Superior temporal gyrus (tissue), 1 donor: Measurements from ENCODE around the gene TFR2.
A peak's percentile ranks its signal among the peaks of the same experiment; 100 is the strongest.
"Not testable (repeated sequence)": the region's sequence is repeated elsewhere in the genome, so short reads cannot be mapped to it uniquely, and the experiment has no call there.

Experiments
- DNase-seq: peaks from one replicate; pipeline ENCODE4 v3.0.0-alpha.2; 2016; ENCODE audit errors: extremely low spot score

The TFR2 gene

DNA sequence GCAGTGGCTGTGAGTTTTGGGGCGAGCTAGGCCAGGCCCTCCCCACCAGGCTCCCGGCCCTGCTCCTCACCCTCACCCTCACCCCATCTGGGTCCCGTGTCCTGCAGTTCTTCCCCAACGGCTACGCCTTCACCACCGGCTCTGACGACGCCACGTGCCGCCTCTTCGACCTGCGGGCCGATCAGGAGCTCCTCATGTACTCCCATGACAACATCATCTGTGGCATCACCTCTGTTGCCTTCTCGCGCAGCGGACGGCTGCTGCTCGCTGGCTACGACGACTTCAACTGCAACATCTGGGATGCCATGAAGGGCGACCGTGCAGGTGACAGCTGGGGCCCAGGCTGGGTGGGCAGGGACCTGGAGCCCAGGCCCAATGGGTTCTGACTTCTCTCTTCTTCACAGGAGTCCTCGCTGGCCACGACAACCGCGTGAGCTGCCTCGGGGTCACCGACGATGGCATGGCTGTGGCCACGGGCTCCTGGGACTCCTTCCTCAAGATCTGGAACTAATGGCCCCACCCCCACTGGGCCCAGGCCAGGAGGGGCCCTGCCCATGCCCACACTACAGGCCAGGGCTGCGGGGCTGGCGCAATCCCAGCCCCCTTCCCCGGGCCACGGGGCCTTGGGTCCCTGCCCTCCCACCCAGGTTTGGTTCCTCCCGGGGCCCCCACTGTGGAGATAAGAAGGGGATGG, 37.1 kb upstream of the TFR2 start:
- no peak for DNase-seq

DNA sequence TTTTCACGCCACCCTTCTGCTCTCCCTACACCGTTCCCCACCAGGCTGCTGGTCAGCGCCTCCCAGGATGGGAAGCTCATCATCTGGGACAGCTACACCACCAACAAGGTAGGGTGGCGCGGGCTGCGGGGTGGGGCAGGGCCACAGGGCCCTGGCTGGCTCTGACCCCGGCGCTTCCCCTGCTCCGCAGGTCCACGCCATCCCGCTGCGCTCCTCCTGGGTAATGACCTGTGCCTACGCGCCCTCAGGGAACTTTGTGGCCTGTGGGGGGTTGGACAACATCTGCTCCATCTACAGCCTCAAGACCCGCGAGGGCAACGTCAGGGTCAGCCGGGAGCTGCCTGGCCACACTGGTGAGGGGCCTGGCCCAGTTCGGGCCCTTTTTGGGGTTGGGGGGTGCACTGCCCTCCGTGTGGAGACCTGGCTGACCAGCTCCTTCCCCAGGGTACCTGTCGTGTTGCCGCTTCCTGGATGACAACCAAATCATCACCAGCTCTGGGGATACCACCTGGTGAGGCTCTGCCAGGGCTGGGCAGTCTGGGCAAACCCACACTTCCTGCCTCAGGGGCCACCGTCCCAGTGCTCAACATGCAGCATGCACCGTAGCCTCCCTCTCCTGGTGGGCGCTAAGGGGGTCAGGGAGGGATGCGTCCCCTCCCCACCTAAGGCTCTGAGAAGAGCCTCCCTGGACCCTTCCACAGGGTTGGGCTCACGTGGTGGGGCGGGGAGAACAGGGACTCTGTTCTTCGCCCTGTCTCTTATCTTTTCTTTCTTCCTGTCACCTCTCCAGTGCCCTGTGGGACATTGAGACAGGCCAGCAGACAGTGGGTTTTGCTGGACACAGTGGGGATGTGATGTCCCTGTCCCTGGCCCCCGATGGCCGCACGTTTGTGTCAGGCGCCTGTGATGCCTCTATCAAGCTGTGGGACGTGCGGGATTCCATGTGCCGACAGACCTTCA, 36.2 kb upstream of the TFR2 start:
- no peak for DNase-seq

DNA sequence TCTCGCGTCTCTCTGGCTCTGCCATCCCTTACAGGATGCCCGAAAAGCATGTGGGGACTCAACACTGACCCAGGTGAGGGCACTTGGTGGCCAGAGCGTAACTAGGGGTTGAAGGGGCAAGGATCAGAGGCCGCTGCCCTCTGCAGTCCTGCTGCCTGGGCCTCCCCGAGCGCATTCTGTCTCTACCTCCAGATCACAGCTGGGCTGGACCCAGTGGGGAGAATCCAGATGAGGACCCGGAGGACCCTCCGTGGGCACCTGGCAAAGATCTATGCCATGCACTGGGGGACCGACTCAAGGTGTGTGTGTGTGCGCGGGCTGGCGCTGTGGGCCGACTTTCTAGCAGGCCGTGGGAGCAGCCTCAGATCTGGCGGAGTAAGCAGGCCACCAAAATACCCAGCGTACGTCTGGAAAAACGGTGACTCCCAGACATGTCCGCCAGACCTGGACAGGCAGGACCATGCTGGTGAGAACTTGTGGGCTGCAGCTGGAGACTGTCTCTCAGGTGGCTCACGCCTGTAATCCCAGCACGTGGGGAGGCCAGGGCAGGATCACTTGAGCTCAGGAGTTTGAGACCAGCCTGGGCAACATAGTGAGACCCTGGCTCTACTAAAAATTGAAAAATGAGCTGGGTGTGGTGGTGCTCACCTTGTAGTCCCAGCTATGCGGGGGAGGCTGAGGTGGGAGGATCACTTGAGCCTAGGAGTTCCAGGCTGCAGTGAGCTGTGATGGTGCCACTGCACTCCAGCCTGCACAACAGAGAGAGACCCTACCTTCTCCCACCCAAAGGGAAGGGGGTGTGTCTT, 35.4 kb upstream of the TFR2 start:
- no peak for DNase-seq

DNA sequence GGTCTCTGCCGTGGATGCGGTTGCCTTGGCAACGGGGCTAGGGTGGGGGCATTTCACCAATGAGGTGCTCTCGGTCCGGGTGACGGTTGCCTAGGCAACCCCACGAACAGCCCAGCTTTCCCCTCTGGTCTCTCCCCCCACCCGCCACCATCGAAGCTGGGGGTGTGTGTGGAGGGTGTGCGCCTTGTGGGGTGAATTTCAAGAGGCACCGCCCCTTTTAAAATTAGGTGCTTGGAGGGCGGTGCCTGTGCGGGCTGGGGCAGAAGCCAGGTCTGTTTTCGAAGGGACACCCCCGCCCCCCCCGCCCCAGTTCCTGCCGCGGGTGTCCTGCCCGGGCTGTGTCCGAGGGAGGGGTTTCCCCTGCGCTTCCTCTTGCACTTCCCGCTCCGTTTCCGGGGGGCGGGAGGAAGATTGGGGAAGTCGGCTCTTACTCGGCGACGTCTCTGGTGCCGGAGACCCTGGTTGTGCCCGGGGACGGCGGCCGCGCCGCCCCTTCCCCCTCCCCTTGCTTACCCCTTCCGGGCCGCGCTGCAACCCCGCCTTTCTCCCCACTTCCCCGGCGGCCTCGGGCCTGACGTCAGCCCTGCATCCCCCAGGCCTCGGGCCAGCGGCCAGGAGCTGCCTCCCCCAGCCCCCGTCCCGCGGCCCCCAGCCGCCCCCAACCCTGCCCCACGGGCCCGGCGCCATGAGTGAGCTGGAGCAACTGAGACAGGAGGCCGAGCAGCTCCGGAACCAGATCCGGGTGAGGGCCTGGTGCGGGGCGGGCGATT, 34.4 kb upstream of the TFR2 start:
- peak; percentile 67 for DNase-seq

DNA sequence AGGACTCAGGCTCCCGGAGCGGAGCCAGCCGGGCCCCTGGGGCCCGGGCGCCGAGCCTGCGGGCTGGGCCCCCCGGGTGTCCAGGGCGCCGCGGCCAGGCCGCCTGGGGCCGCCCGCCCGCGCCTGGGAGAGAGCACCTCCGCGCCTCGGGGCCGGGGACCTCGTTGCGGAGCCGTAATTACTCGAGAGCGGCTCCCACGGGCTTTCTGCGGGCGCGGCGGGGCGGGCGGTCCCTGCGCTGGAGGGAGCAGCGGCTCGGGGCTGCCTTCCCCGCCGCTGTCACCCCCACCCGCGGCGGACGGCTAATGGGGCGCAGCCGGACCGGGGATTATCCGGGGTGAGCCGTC, 33.7 kb upstream of the TFR2 start:
- no peak for DNase-seq

DNA sequence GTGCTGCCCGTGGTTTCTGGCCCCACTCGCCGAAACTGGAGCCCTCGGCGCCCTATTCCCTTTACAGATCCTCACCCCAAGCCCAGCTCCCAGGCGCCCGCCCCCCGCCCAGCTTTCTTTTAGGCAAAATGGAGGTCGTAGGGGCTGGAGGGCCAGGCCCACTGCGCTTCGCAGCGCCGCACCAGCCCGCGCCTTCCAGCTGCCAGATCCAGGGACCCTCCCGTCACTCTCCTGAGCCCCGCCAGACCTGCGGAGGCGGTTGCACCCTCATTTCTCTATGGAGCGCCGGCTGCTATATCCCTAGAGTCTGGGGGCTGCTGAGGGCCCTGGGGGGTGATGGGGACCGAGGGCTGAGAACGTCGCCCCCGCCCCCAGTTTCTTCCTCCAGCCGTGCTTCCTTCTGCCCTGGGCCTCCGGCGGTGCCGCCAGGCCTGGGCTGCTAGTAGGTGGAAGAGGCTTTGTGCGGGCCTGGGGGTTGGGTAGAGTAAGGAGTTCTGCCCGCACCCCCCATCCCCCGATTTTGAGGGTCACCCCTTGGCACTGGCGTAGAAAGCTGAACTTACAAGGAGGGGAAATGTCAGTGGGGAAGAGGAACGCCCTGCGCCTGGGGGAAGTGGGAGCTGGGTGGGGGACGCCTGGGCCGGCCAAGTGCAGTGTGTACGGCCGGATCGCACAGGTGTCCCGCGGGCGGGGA, 33.2 kb upstream of the TFR2 start:
- no peak for DNase-seq

GRCh38 chr7:100673942-100674410, 32.6 kb upstream of the TFR2 start:
- DNase-seq: no peak

- DNase-seq: peak; percentile 98
Observed at GRCh38 chr7:100673302-100673941, 32.1 kb upstream of the TFR2 start, which contains the start of gene GNB2. Gene GNB2, plus strand, starts transcription at chr7:100673740. Its CDS starts 2,526 bp downstream, at chr7:100676266.

GRCh38 chr7:100671353-100672327, 30.3 kb upstream of the TFR2 start:
- no peak for DNase-seq

- DNase-seq: no peak
Observed at GRCh38 chr7:100670074-100670473, 28.7 kb upstream of the TFR2 start.

DNA sequence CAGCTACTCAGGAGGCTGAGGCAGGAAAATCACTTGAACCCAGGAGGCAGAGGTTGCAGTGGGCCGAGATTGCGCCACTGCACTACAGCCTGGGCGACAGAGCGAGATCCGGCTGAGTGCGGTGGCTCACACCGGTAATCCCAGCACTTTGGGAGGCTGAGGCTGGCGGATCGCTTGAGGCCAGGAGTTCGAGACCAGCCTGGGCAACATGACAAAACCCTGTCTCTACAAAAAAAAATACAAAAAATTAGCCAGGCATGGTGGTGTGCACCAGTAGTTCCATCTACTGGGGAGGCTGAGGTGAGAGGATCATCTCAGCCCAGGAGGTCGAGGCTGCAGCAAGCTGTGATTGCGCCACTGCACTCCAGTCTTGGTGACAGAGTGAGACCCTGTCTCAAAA, 27.8 kb upstream of the TFR2 start:
- not testable (repeated sequence) for DNase-seq

- no peak for DNase-seq
Observed at GRCh38 chr7:100668069-100668449, 26.7 kb upstream of the TFR2 start.

- DNase-seq: no peak
Observed at GRCh38 chr7:100667331-100668068, 26.1 kb upstream of the TFR2 start.

DNA sequence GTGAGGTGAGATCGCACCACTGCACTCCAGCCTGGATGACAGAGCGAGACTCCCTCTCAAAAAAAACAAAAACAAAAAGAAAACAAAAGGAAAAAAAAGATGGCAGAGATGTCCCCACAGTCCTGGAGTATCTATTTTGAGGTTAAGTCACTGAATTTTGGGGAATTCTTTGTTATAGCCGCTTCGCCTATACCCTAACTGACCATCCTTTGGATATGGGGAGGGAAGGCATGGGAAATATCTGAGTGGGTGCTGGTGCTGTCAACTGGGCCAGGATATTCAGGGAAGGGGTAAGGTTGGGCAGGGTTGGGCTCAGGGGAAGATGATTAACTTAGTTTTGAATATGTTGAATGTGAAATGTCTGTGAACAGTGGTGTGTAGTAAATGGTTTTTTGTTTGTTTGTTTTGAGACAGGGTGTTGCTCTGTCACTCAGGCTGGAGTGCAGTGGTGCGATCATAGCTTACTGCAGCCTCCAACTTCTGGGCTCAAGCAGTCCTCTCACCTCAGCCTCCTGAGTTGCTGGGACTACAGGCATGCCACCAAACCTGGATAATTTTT, 23.9 kb upstream of the TFR2 start:
- DNase-seq: no peak

DNA sequence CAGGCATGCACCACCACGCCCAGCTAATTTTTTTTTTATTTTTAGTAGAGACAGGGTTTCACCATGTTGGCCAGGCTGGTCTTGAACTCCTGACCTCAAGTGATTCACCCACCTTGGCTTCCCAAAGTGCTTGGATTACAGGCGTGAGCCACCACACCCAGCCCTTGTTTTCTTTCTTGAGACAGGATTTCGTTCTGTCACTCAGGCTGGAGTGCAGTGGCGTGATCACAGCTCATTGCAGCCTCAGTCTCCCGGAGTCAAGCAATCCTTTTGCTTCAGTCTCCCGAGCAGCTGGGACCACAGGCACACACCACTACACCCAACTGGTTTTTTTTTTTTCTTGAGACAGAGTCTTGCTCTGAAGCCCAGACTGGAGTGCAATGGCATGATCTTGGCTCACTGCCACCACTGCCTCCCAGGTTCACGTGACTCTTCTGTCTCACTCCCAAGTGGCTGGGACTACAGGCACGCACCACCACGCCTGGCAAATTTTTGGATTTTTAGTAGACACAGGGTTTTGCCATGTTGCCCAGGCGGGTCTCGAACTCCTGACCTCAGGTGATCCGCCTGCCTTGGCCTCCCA, 20.9 kb upstream of the TFR2 start:
- DNase-seq: not testable (repeated sequence)

GRCh38 chr7:100655908-100656674, 14.7 kb upstream of the TFR2 start, which contains the start of gene ACTL6B:
Gene ACTL6B, minus strand, starts transcription at chr7:100656448. Its CDS starts 94 bp downstream, at chr7:100656354.
- peak; percentile 68 for DNase-seq
